OCI-LY7 (cell line): ENCODE data around the gene EPB41L4B. TPM values are rescaled to one million over a fixed set of nuclear protein-coding genes. Genes with fewer than 3 reads are reported as not detected.

Source experiments
- BruUV-seq: library from RNA; stranded (reverse); fragments of 400-500 nt; replicated peaks from 2 replicates; lab custom pipeline; 2021; lab: Mats Ljungman, UMichigan
- CTCF ChIA-PET: fragments of 300-600 bp; sonication (Branson Sonifier 250); formaldehyde crosslinking; loops from one replicate; lab custom pipeline; 2022; ENCODE audit warnings: antibody characterized with exemption; ENCODE audit not compliant: unreplicated experiment; lab: Charles Lee
- POLR2A ChIA-PET: fragments of 300-600 bp; sonication (Branson Sonifier 250); formaldehyde crosslinking; loops from one replicate; lab custom pipeline; 2022; ENCODE audit warnings: antibody characterized with exemption; lab: Charles Lee
- DNase-seq: peaks from one replicate; pipeline ENCODE4 v3.0.0-alpha.2; 2015; ENCODE audit warnings: low spot score
- H2AFZ ChIP-seq: fragments of 200-600 bp; sonication (generic), shearing (Covaris generic); 2 replicates; pipeline ENCODE4 v1.6.1; 2014; ENCODE audit warnings: mild to moderate bottlenecking, antibody characterized with exemption, low read length, moderate library complexity
- H3K27ac ChIP-seq: fragments of 200-600 bp; sonication (generic); 2 replicates; pipeline ENCODE4 v1.5.1; 2014; ENCODE audit warnings: mixed run types, low read depth, mild to moderate bottlenecking, moderate library complexity, low read length, inconsistent platforms; ENCODE audit not compliant: poor library complexity, severe bottlenecking
- H3K36me3 ChIP-seq: fragments of 200-600 bp; sonication (generic); 2 replicates; pipeline ENCODE4 v1.6.1; 2014; ENCODE audit warnings: mild to moderate bottlenecking, antibody characterized with exemption, low read length, moderate library complexity, mixed read lengths; ENCODE audit not compliant: insufficient read depth
- H3K4me1 ChIP-seq: fragments of 200-600 bp; sonication (generic); 2 replicates; pipeline ENCODE4 v1.5.1; 2014; ENCODE audit warnings: mild to moderate bottlenecking, low read length; ENCODE audit not compliant: insufficient read depth, poor library complexity, severe bottlenecking
- H3K4me2 ChIP-seq: fragments of 200-600 bp; sonication (generic); 2 replicates; pipeline ENCODE4 v1.6.1; 2014; ENCODE audit warnings: mild to moderate bottlenecking, low read length
- H3K4me3 ChIP-seq: fragments of 200-600 bp; sonication (generic); 2 replicates; pipeline ENCODE4 v1.5.1; 2014; ENCODE audit warnings: mild to moderate bottlenecking, low read depth, low read length; ENCODE audit not compliant: poor library complexity, severe bottlenecking
- H3K79me2 ChIP-seq: fragments of 200-600 bp; sonication (generic); 2 replicates; pipeline ENCODE4 v1.6.1; 2016; ENCODE audit warnings: low read depth, mild to moderate bottlenecking, low read length, moderate library complexity, mixed read lengths; ENCODE audit not compliant: insufficient read depth
- H3K9me2 ChIP-seq: fragments of 200-600 bp; sonication (generic); 2 replicates; pipeline ENCODE4 v1.6.1; 2016; ENCODE audit warnings: mild to moderate bottlenecking, low read length, mixed read lengths; ENCODE audit not compliant: insufficient read depth
- H3K9me3 ChIP-seq: fragments of 200-600 bp; sonication (generic); 2 replicates; pipeline ENCODE4 v1.6.1; 2014; ENCODE audit warnings: mild to moderate bottlenecking, mixed run types, low read length, mixed read lengths
- H4K20me1 ChIP-seq: fragments of 200-600 bp; sonication (generic); 2 replicates; pipeline ENCODE4 v1.6.1; 2014; ENCODE audit warnings: mild to moderate bottlenecking, antibody characterized with exemption, low read length, moderate library complexity, mixed read lengths; ENCODE audit not compliant: insufficient read depth
- CTCF ChIP-seq: fragments of 200-600 bp; sonication (generic); conservative IDR thresholded peaks from 2 replicates; pipeline ENCODE4 v1.5.1; 2014; ENCODE audit warnings: mild to moderate bottlenecking, antibody characterized with exemption, low read length, moderate library complexity, mixed read lengths
- EZH2phosphoT487 ChIP-seq: fragments of 200-600 bp; sonication (generic); IDR thresholded peaks from 2 replicates; pipeline ENCODE4 v1.6.1; 2018; ENCODE audit warnings: low read depth, borderline replicate concordance, mild to moderate bottlenecking, mixed run types, antibody characterized with exemption, low read length, moderate library complexity, mixed read lengths
- intact Hi-C: fragments of 100-400 bp; cut with micrococcal nuclease; formaldehyde crosslinking; loops from one replicate; pipeline ENCODE4 v1.10.0; 2022; ENCODE audit not compliant: unreplicated experiment
- total RNA-seq, 2 experiments: library from RNA; depleted of rRNA in 1 of 2; stranded (reverse); fragments of >200 nt in 1 of 2; shearing (Covaris generic) in 1 of 2; gene quantifications; 2 replicates each; pipeline ENCODE4 v1.2.3, GENCODE V29; 2014 to 2022

Gene EPB41L4B
- total RNA-seq, 2 experiments from 2014 or later: 0.29 TPM; not detected in 1

- CTCF ChIA-PET: no interaction called here
- no TSS peak for BruUV-seq
These were observed 154.6 kb downstream of the EPB41L4B start for GRCh38 chr9:109166171-109166770.

DNA sequence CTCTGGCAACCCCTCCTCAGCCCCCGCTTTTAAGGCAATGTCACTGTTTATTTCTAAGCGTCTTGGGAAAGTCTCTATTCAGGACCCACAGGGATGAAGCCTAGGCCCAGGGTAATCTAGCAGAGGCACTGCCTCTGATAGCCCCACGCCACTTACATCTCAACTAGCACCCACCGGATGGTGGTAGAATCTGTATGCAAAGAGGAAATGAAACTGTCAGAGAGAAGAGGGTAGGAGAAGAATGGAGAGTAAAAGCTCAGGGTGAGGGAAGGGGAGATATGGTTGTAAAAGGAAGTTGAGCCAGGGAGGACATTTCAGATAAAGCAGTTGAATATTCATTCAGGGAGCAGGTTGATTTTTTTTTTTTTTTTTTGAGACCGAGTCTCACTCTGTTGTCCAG lies 156.8 kb downstream of the EPB41L4B start:
- peak; percentile 51 for DNase-seq
- Histone ChIP-seq H3K9me3 (no peaks in the 10 kb centered on the region), H3K79me2 (no peaks in the 10 kb centered on the region), H3K4me1 (peaks cover 10% of the 10 kb centered on the region), H4K20me1 (no peaks in the 10 kb centered on the region), H3K4me3 (no peak overlapping the region), H3K27ac (no peak overlapping the region), H3K36me3 (no peaks in the 10 kb centered on the region), H2AFZ (no peak overlapping the region), H3K4me2 (no peak overlapping the region), H3K9me2 (no peaks in the 10 kb centered on the region)
- POLR2A ChIA-PET: no interaction called here
- CTCF ChIA-PET: no interaction called here
- no peak for TF ChIP-seq CTCF
- TF ChIP-seq EZH2phosphoT487: no peak
- no TSS peak for BruUV-seq
- intact Hi-C loops: no loop called here

More at GRCh38 chr9:109166171-109166770, 154.6 kb downstream of the EPB41L4B start:
- intact Hi-C loops: no loop called here
- peaks cover 10% of the 10 kb centered on the region for H3K4me1 ChIP-seq
- H3K36me3 ChIP-seq: no peaks in the 10 kb centered on the region
- no peak overlapping the region for H3K4me2 ChIP-seq
- DNase-seq: no peak
- POLR2A ChIA-PET: interaction anchor here (1.1 kb wide), 1 partner anchor 29 kb away, joined by 3 read pairs; no protein-coding TSS in a partner anchor
- H3K27ac ChIP-seq: no peak overlapping the region
- H3K9me3 ChIP-seq: no peaks in the 10 kb centered on the region
- no peak overlapping the region for H2AFZ ChIP-seq
- H3K9me2 ChIP-seq: no peaks in the 10 kb centered on the region
- H3K79me2 ChIP-seq: no peaks in the 10 kb centered on the region
- H3K4me3 ChIP-seq: no peak overlapping the region
- TF ChIP-seq CTCF: no peak
- TF ChIP-seq EZH2phosphoT487: no peak
- H4K20me1 ChIP-seq: no peaks in the 10 kb centered on the region

GRCh38 chr9:109163194-109163593 lies 157.7 kb downstream of the EPB41L4B start:
- POLR2A ChIA-PET: interaction anchor here (0.5 kb wide), 1 partner anchor 124 kb away, joined by 3 read pairs; no protein-coding TSS in a partner anchor

More at GRCh38 chr9:109163194-109163593, 157.7 kb downstream of the EPB41L4B start:
- intact Hi-C loops: no loop called here
- no TSS peak for BruUV-seq
- Histone ChIP-seq H3K4me2 (no peak overlapping the region), H2AFZ (no peak overlapping the region), H3K9me2 (no peaks in the 10 kb centered on the region), H3K36me3 (no peaks in the 10 kb centered on the region), H3K79me2 (no peaks in the 10 kb centered on the region), H3K9me3 (no peaks in the 10 kb centered on the region), H3K4me3 (no peak overlapping the region), H4K20me1 (no peaks in the 10 kb centered on the region), H3K4me1 (peaks cover 10% of the 10 kb centered on the region), H3K27ac (no peak overlapping the region)
- CTCF ChIA-PET: no interaction called here
- DNase-seq: no peak
- TF ChIP-seq EZH2phosphoT487 (no peak), CTCF (no peak)
